ENCODE results near the gene ACOT7.

GRCh38 chr1:6299557-6300165 is 93.9 kb downstream of the ACOT7 start:
- TF ChIP-seq CTCF (IDR thresholded peaks at IDR 0.05; ENCODE audit: low read depth, low read length, poor library complexity, severe bottlenecking) (no peak), EZH2phosphoT487 (IDR thresholded peaks at IDR 0.05; ENCODE audit: borderline replicate concordance, low read length) (no peak)
